Measurements from ENCODE around the gene TNK2. TPM values are rescaled to one million over a fixed set of nuclear protein-coding genes. Genes with fewer than 3 reads are reported as not detected.
A peak's percentile ranks its signal among the peaks of the same experiment; 100 is the strongest.

Gene TNK2
- total RNA-seq, 1 donor from 2014 or later = 132 TPM

DNA sequence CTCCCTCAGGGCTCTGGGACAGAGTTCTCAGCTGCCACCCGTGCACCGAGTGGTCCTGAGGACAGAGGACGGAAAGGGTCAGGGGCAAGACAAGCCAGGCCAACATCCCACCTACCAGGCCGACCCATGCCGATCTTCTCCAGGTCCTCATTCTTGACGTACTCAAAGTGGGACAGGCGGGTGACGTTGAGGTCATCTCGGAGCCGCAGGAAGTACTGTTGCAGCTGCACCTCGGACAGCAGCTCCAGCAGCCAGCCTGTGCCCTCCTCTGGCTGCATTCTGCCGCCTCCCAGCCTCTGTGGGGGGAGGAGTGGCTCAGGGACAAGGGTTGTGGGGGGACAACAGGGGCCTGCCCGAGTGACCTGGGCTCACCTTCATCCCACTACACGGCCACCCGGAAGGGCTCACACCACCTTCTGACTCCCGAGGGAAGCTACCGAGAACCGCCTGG, 20.0 kb downstream of the TNK2 start:
- H3K27me3 Mint-ChIP-seq = no peaks in the 10 kb centered on the region
- ChIA-PET POLR2A (no interaction called here), CTCF (interaction anchor here (2.1 to 3.0 kb wide), 2 partner anchors 25 to 29 kb away, joined by 6 to 10 read pairs; no protein-coding TSS in a partner anchor)
- H3K4me3 Mint-ChIP-seq = no peak overlapping the region
- H3K27ac Mint-ChIP-seq = no peak overlapping the region
- TF ChIP-seq, protein P1, sequence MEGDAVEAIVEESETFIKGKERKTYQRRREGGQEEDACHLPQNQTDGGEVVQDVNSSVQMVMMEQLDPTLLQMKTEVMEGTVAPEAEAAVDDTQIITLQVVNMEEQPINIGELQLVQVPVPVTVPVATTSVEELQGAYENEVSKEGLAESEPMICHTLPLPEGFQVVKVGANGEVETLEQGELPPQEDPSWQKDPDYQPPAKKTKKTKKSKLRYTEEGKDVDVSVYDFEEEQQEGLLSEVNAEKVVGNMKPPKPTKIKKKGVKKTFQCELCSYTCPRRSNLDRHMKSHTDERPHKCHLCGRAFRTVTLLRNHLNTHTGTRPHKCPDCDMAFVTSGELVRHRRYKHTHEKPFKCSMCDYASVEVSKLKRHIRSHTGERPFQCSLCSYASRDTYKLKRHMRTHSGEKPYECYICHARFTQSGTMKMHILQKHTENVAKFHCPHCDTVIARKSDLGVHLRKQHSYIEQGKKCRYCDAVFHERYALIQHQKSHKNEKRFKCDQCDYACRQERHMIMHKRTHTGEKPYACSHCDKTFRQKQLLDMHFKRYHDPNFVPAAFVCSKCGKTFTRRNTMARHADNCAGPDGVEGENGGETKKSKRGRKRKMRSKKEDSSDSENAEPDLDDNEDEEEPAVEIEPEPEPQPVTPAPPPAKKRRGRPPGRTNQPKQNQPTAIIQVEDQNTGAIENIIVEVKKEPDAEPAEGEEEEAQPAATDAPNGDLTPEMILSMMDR (IDR thresholded peaks at IDR 0.05) = no peak
- DNase-seq = no peak
- intact Hi-C loops (cut with micrococcal nuclease) = no loop called here
- ATAC-seq (ENCODE audit: low read depth) = no peak
- peaks cover 6% of the 10 kb centered on the region for H3K4me1 Mint-ChIP-seq
- H3K9me3 Mint-ChIP-seq = no peaks in the 10 kb centered on the region
- peaks cover 33% of the 10 kb centered on the region for H3K36me3 Mint-ChIP-seq (ENCODE audit: low read depth)

DNA sequence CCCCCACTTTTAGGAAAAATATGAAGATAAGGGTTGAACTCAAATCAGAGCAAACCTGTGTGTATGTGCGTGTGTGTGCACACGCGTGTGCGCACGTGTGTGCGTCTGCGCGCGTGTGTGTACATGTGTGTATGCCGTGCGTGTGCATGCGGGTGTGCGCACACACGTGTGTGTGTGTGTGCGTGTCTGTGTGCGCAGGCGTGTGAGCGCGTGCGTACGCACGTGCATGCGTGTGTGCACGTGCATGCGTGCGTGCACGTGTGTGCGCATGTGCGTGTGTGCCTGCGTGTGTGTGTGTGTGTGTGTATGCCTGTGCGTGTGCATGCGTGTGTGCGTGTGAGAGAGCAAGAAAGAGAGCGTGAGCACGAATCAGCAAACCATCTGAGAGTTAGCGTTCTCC, 20.7 kb downstream of the TNK2 start:
- ATAC-seq (ENCODE audit: low read depth) (no peak), DNase-seq (no peak)
- no peaks in the 10 kb centered on the region for H3K27me3 Mint-ChIP-seq
- TF ChIP-seq, protein P1 (IDR thresholded peaks at IDR 0.05) = no peak
- H3K27ac Mint-ChIP-seq = peak overlapping the region; percentile 2
- intact Hi-C loops (cut with micrococcal nuclease) = no loop called here
- ChIA-PET POLR2A (interaction anchor here (0.8 kb wide), 1 partner anchor 19 kb away, joined by 3 read pairs; no protein-coding TSS in a partner anchor), CTCF (interaction anchor here (3.0 kb wide), 1 partner anchor 28 kb away, joined by 10 read pairs; no protein-coding TSS in a partner anchor)
- no peaks in the 10 kb centered on the region for H3K9me3 Mint-ChIP-seq
- H3K4me3 Mint-ChIP-seq = no peak overlapping the region
- no peaks in the 10 kb centered on the region for H3K4me1 Mint-ChIP-seq
- peaks cover 38% of the 10 kb centered on the region for H3K36me3 Mint-ChIP-seq (ENCODE audit: low read depth)

DNA sequence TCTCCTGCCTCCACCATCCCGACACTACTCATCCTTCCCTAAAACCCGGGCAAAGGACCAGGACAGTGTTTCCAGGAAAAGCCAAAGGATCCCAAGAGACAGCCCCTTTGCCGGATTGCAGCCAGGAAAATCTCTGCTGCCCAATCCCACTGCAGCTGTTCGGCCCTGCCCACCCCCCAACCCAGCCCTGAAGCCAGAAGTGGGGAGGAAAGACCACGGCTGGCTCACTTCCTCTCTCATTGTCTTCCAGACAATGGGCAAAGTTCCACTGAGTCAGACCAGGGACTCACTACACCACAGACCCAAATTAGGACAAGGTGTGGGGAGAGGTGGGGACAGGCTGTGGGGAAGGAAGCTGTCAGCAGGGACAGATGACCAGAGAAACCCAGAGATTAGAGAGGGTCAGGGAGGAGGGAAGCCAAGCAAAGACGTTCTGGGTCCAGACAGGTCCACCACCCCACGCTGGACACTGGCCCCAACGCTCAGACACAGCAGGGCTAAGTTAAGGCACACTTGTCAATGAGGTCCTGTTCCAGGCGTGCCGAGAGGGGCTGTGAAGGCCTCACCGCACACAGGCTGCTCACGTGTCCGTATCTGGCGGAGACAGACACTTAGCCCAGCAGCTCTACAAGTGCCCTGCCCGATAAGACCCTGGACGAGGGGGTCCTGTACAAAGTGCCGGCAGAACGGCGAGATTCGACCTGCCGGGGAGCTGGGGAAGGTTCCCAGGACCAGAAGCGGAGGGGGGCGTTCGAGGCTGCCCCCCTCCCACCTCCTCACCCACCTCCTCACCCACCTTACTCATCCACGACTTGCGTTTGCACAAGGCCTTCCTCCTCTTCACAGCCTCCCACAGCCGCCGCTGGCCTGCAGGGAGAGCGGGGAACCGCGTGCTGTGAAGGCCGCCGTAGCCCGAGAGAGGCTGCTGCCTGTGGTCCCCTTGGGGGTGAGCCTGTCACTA, 21.9 kb downstream of the TNK2 start:
- intact Hi-C loops (cut with micrococcal nuclease) = no loop called here

GRCh38 chr3:195885036-195885891, 23.1 kb downstream of the TNK2 start:
- Mint-ChIP-seq H3K36me3 (ENCODE audit: low read depth) (peaks cover 44% of the 10 kb centered on the region), H3K9me3 (no peaks in the 10 kb centered on the region), H3K27ac (no peak overlapping the region), H3K27me3 (no peaks in the 10 kb centered on the region), H3K4me1 (no peaks in the 10 kb centered on the region), H3K4me3 (no peak overlapping the region)
- ATAC-seq (ENCODE audit: low read depth) (no peak), DNase-seq (no peak)
- intact Hi-C loops (cut with micrococcal nuclease) = no loop called here
- TF ChIP-seq, protein P1 (IDR thresholded peaks at IDR 0.05) = no peak
- POLR2A ChIA-PET = interaction anchor here (0.6 kb wide), 1 partner anchor 996 kb away, joined by 4 read pairs; no protein-coding TSS in a partner anchor
- CTCF ChIA-PET = no interaction called here

More for the DNA sequence above, 21.9 kb downstream of the TNK2 start:
- TF ChIP-seq, protein P1 (IDR thresholded peaks at IDR 0.05) = no peak
- ATAC-seq (ENCODE audit: low read depth) (no peak), DNase-seq (no peak)
- no peak overlapping the region for H3K4me3 Mint-ChIP-seq
- H3K4me1 Mint-ChIP-seq = no peaks in the 10 kb centered on the region
- no peaks in the 10 kb centered on the region for H3K27me3 Mint-ChIP-seq
- ChIA-PET CTCF (interaction anchor here (3.0 kb wide), 1 partner anchor 27 kb away, joined by 10 read pairs; no protein-coding TSS in a partner anchor), POLR2A (interaction anchor here (0.8 kb wide), 1 partner anchor 21 kb away, joined by 3 read pairs; no protein-coding TSS in a partner anchor)
- no peak overlapping the region for H3K27ac Mint-ChIP-seq
- peaks cover 44% of the 10 kb centered on the region for H3K36me3 Mint-ChIP-seq (ENCODE audit: low read depth)
- H3K9me3 Mint-ChIP-seq = no peaks in the 10 kb centered on the region
